Smooth muscle cell (in vitro differentiated cells): ENCODE results near the gene NAV2. TPM values are rescaled to one million over a fixed set of nuclear protein-coding genes. Genes with fewer than 3 reads are reported as not detected.
A peak's percentile ranks its signal among the peaks of the same experiment; 100 is the strongest.

Source experiments
- DNase-seq: peaks from one replicate; lab custom pipeline; 2025; ENCODE audit not compliant: unreplicated experiment; lab: John Stamatoyannopoulos, UW
- H2AFZ ChIP-seq: fragments of 200-600 bp; sonication (generic); 2 replicates; pipeline ENCODE4 v1.6.0; 2016; ENCODE audit warnings: antibody characterized with exemption, low read depth, mild to moderate bottlenecking
- H3F3A ChIP-seq: fragments of 200-600 bp; sonication (generic); 2 replicates; pipeline ENCODE4 v1.6.0; 2017; ENCODE audit warnings: antibody characterized with exemption, low read depth
- H3K27ac ChIP-seq: fragments of 200-600 bp; sonication (generic); 2 replicates; pipeline ENCODE4 v1.5.1; 2016; ENCODE audit warnings: low read depth, mild to moderate bottlenecking
- H3K27me3 ChIP-seq: fragments of 200-600 bp; sonication (generic); 2 replicates; pipeline ENCODE4 v1.6.1; 2016; ENCODE audit warnings: low read depth, mild to moderate bottlenecking
- H3K36me3 ChIP-seq: fragments of 200-600 bp; sonication (generic); 2 replicates; pipeline ENCODE4 v1.5.1; 2016; ENCODE audit warnings: low read depth
- H3K4me1 ChIP-seq: fragments of 200-600 bp; sonication (generic); 2 replicates; pipeline ENCODE4 v1.5.1; 2016; ENCODE audit warnings: low read depth
- H3K4me2 ChIP-seq: fragments of 200-600 bp; sonication (generic); 2 replicates; pipeline ENCODE4 v1.6.0; 2016; ENCODE audit warnings: mild to moderate bottlenecking
- H3K4me3 ChIP-seq: fragments of 200-600 bp; sonication (generic); 2 replicates; pipeline ENCODE4 v1.5.1; 2016; ENCODE audit warnings: mild to moderate bottlenecking
- H3K79me2 ChIP-seq: fragments of 200-600 bp; sonication (generic); 2 replicates; pipeline ENCODE4 v1.6.0; 2016; ENCODE audit warnings: low read depth, mild to moderate bottlenecking
- H3K9ac ChIP-seq: fragments of 200-600 bp; sonication (generic); 2 replicates; pipeline ENCODE4 v1.6.0; 2016; ENCODE audit warnings: low read depth
- H3K9me3 ChIP-seq: fragments of 200-600 bp; sonication (generic); replicated peaks from 2 replicates; pipeline ENCODE4 v1.5.1; 2016; ENCODE audit warnings: low read depth
- H4K20me1 ChIP-seq: fragments of 200-600 bp; sonication (generic); 2 replicates; pipeline ENCODE4 v1.6.0; 2016; ENCODE audit warnings: low read depth
- WGBS: methylation state at CpG from one replicate; pipeline ENCODE4 v1.1.7; 2016; ENCODE audit warnings: low lambda C conversion rate; 5-methylcytosine and 5-hydroxymethylcytosine counted together
- polyA plus RNA-seq: library from polyadenylated mRNA; unstranded; fragments of >200 nt; fragmentation: Nextera tagmentation; extraction: Ambion mirVana; gene quantifications from 2 replicates; pipeline ENCODE4 v1.2.1, GENCODE V29; 2016
- total RNA-seq: library from RNA; depleted of rRNA; stranded (reverse); fragments of >200 nt; gene quantifications from 2 replicates; pipeline ENCODE4 v1.2.3, GENCODE V29; 2014
- TF ChIP-seq, protein P1 (sequence below): fragments of 200-600 bp; sonication (generic); IDR thresholded peaks from 2 replicates; pipeline ENCODE4 v1.5.1; 2017; ENCODE audit warnings: borderline replicate concordance, mild to moderate bottlenecking, antibody characterized with exemption; ENCODE audit not compliant: insufficient read depth, poor library complexity, severe bottlenecking

NAV2 gene
- total and polyA plus RNA-seq, 2 experiments from 2014 or later: 14.1 to 67.5 TPM

DNA sequence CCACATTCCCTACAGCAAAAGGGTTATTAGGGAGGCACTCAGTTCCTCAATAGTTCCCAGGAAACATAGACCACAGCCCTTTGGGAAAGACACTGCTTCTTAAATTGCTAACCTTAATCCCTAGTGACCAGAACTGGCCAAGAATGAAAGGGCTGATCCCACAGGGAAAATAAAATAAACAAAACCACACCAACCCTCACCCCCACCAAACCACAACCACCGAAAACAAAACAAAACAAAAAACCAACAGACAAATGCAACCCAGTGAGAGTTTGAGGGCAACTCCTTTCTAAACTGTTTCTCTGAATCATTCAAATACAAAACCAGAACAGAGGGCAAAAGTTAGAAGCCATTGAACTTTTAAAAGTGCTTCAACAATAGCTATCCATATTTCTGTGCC lies 57.2 kb downstream of the NAV2 start:
- no peaks in the 10 kb centered on the region for H3K79me2 ChIP-seq
- TF ChIP-seq, protein P1, sequence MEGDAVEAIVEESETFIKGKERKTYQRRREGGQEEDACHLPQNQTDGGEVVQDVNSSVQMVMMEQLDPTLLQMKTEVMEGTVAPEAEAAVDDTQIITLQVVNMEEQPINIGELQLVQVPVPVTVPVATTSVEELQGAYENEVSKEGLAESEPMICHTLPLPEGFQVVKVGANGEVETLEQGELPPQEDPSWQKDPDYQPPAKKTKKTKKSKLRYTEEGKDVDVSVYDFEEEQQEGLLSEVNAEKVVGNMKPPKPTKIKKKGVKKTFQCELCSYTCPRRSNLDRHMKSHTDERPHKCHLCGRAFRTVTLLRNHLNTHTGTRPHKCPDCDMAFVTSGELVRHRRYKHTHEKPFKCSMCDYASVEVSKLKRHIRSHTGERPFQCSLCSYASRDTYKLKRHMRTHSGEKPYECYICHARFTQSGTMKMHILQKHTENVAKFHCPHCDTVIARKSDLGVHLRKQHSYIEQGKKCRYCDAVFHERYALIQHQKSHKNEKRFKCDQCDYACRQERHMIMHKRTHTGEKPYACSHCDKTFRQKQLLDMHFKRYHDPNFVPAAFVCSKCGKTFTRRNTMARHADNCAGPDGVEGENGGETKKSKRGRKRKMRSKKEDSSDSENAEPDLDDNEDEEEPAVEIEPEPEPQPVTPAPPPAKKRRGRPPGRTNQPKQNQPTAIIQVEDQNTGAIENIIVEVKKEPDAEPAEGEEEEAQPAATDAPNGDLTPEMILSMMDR: no peak
- H4K20me1 ChIP-seq: no peaks in the 10 kb centered on the region
- H3K27me3 ChIP-seq: no peaks in the 10 kb centered on the region
- peak overlapping the region; percentile 55 for H3K4me2 ChIP-seq
- WGBS: 28% methylated on average over 1 of the region's 1 CpG
- H3K9me3 ChIP-seq: no peaks in the 10 kb centered on the region
- H3K27ac ChIP-seq: no peak overlapping the region
- H3F3A ChIP-seq: peaks cover 10% of the 10 kb centered on the region
- H2AFZ ChIP-seq: no peak overlapping the region
- H3K4me1 ChIP-seq: peaks cover 44% of the 10 kb centered on the region
- H3K9ac ChIP-seq: no peak overlapping the region
- no peaks in the 10 kb centered on the region for H3K36me3 ChIP-seq
- no peak for DNase-seq
- H3K4me3 ChIP-seq: no peak overlapping the region

DNA sequence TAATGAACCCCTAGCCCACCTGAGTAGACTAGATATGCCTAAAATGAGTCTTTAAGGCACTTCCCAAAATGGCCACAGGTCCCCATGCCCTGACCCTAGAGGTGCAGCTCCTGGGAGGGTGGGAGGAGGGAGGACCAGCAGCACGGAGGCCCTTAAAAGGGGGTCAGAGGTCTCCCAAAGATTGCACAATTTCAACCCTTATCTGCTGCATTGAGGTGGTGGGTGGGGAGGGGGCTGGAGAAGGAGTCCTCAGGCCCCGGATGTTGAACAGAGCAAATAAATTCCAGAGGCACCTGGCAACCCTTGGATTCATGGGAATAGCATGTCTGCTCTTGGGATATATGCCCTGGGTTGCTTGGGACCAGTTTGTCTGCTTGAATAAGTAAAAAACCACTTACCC lies 57.6 kb downstream of the NAV2 start:
- no peak for DNase-seq
- Histone ChIP-seq H3K4me1 (peaks cover 44% of the 10 kb centered on the region), H3K4me2 (peak overlapping the region; percentile 55), H3K79me2 (no peaks in the 10 kb centered on the region), H3K27me3 (no peaks in the 10 kb centered on the region), H2AFZ (no peak overlapping the region), H3F3A (peaks cover 10% of the 10 kb centered on the region), H3K9me3 (no peaks in the 10 kb centered on the region), H3K9ac (no peak overlapping the region), H3K4me3 (no peak overlapping the region), H3K27ac (no peak overlapping the region), H4K20me1 (no peaks in the 10 kb centered on the region), H3K36me3 (no peaks in the 10 kb centered on the region)
- 32% methylated on average over 2 of the region's 2 CpGs for WGBS
- TF ChIP-seq, protein P1: no peak

DNA sequence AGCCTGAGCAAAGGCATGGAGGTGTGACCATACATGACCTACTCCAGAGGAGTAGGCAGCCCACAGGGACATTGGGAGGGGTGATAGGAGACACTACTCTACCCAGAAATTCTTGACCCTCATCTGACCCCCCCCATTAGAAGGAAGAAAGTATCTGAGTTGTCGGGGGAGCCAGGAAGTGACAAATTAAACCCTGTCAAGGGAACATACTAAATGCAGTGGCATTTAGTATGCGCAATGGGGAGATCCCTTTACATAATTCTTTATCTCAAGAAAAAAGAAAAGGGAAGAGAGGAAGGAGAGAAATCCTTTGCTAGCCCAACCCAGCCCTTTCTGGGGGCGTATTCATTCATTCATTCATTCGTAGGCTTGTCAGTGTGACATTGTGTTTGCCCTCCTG lies 58.8 kb downstream of the NAV2 start:
- Histone ChIP-seq H3K4me3 (no peak overlapping the region), H3K36me3 (no peaks in the 10 kb centered on the region), H3K79me2 (no peaks in the 10 kb centered on the region), H4K20me1 (no peaks in the 10 kb centered on the region), H3K27me3 (no peaks in the 10 kb centered on the region), H3K4me1 (peaks cover 44% of the 10 kb centered on the region), H3K9me3 (no peaks in the 10 kb centered on the region), H2AFZ (no peak overlapping the region), H3K9ac (no peak overlapping the region), H3F3A (peaks cover 17% of the 10 kb centered on the region), H3K27ac (no peak overlapping the region), H3K4me2 (no peak overlapping the region)
- 63% methylated on average over 4 of the region's 4 CpGs for WGBS
- TF ChIP-seq, protein P1: no peak
- no peak for DNase-seq

DNA sequence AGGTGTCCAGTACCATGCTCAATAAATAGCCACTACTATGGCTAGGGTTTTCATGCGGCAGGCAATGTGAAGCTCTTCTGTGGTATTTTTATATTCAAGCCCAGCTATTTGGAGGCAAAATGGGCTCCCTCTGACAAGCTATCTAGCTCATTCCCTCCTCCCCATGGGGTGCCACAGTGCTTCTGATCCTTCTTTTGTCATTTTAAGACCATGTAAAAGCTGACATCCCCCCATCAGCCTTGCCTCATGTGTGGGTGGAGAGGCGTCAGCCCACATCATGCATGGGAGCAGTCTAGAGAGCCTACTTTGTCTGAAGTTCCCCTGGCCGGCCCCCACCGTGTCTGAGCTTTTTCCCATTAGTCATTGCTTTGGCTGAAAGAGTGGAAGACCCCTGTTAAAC lies 59.8 kb downstream of the NAV2 start:
- no peaks in the 10 kb centered on the region for H3K36me3 ChIP-seq
- no peak for DNase-seq
- no peaks in the 10 kb centered on the region for H4K20me1 ChIP-seq
- WGBS: 15% methylated on average over 4 of the region's 4 CpGs
- no peak overlapping the region for H3K4me3 ChIP-seq
- H3K4me2 ChIP-seq: peak overlapping the region; percentile 65
- H2AFZ ChIP-seq: no peak overlapping the region
- H3K27me3 ChIP-seq: no peaks in the 10 kb centered on the region
- H3K9ac ChIP-seq: no peak overlapping the region
- H3K4me1 ChIP-seq: peaks cover 44% of the 10 kb centered on the region
- TF ChIP-seq, protein P1: no peak
- no peaks in the 10 kb centered on the region for H3K79me2 ChIP-seq
- H3F3A ChIP-seq: peaks cover 17% of the 10 kb centered on the region
- no peaks in the 10 kb centered on the region for H3K9me3 ChIP-seq
- H3K27ac ChIP-seq: no peak overlapping the region
